Memory B cell (primary cell): Measurements from ENCODE around the gene CCDC43.
"Not testable (repeated sequence)": the region's sequence is repeated elsewhere in the genome, so short reads cannot be mapped to it uniquely, and the experiment has no call there.

ENCODE experiments used
- ATAC-seq: fragments of 150-1000 bp; cut with Tn5 transposase; 2 replicates; pipeline ENCODE4 v1.10.0; 2021; ENCODE audit warnings: low read depth, mild to moderate bottlenecking, moderate library complexity
- DNase-seq, 2 donors: peaks; one replicate each; pipeline ENCODE4 v3.0.0; 2022; ENCODE audit warnings: low spot score in 2 of 2
- H3K27ac Mint-ChIP-seq: one replicate; pipeline ENCODE4 v1.8.0; 2022; ENCODE audit warnings: mild to moderate bottlenecking, moderate library complexity, mixed read lengths
- H3K27me3 Mint-ChIP-seq: one replicate; pipeline ENCODE4 v1.8.0; 2022; ENCODE audit warnings: mixed read lengths
- H3K36me3 Mint-ChIP-seq: one replicate; pipeline ENCODE4 v1.8.0; 2022; ENCODE audit warnings: mild to moderate bottlenecking, mixed read lengths
- H3K4me1 Mint-ChIP-seq: one replicate; pipeline ENCODE4 v1.8.0; 2022; ENCODE audit warnings: mixed read lengths
- H3K4me3 Mint-ChIP-seq: one replicate; pipeline ENCODE4 v1.8.0; 2022; ENCODE audit warnings: mild to moderate bottlenecking, moderate library complexity, mixed read lengths
- H3K9me3 Mint-ChIP-seq: one replicate; pipeline ENCODE4 v1.8.0; 2022; ENCODE audit warnings: mixed read lengths

Gene CCDC43

GRCh38 chr17:44653384-44653783 lies 36.2 kb downstream of the CCDC43 start:
- no peak overlapping the region for H3K4me3 Mint-ChIP-seq

DNA sequence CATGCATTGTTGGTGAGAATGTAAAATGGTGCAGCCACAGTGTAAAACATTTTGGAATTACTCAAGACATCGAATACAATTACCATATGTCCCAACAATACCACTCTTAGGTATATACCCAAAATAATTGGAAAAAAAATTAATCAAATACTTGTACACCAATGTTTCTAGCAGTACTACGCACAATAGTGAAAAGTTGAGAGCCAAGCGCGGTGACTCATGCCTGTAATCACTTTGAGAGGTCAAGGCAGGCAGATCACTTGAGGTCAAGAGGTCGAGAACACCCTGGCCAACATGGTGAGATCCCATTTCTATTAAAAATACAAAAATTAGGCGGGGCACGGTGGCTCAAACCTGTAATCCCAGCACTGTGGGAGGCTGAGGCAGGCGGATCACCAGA lies 36.8 kb downstream of the CCDC43 start:
- ATAC-seq = no peak
- Mint-ChIP-seq H3K27ac (no peak overlapping the region), H3K36me3 (no peaks in the 10 kb centered on the region), H3K9me3 (no peaks in the 10 kb centered on the region), H3K27me3 (peaks cover 19% of the 10 kb centered on the region), H3K4me1 (peaks cover 6% of the 10 kb centered on the region), H3K4me3 (no peak overlapping the region)
- no peak for DNase-seq

More at GRCh38 chr17:44653384-44653783, 36.2 kb downstream of the CCDC43 start:
- Mint-ChIP-seq H3K36me3 (no peaks in the 10 kb centered on the region), H3K9me3 (no peaks in the 10 kb centered on the region), H3K4me1 (peaks cover 3% of the 10 kb centered on the region), H3K27me3 (peaks cover 19% of the 10 kb centered on the region), H3K27ac (no peak overlapping the region)
- DNase-seq (no peak), ATAC-seq (no peak)

DNA sequence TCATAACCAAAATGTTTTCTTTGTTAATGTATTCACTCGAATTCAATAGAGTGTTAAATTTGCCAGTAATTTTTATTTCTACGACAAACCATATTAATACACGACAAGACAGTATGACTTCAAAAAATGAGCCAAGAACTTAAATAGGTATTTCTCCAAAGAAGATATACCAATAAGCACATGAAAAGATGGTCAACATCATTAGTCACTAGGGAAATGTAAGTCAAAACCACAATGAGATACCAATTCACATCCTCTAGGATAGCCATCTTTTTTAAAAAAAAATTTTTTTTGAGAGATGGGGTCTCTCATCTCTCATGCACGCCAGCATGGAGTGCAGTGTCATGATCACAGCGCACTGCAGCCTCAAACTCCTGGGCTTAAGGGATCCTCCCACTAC lies 38.3 kb downstream of the CCDC43 start:
- ATAC-seq (no peak), DNase-seq (no peak)
- peaks cover 14% of the 10 kb centered on the region for H3K27me3 Mint-ChIP-seq
- no peak overlapping the region for H3K27ac Mint-ChIP-seq
- H3K4me1 Mint-ChIP-seq = peaks cover 4% of the 10 kb centered on the region
- H3K36me3 Mint-ChIP-seq = no peaks in the 10 kb centered on the region
- H3K9me3 Mint-ChIP-seq = no peaks in the 10 kb centered on the region
- no peak overlapping the region for H3K4me3 Mint-ChIP-seq

GRCh38 chr17:44648963-44649362 lies 40.6 kb downstream of the CCDC43 start:
- ATAC-seq (no peak), DNase-seq (no peak)
- H3K4me1 Mint-ChIP-seq = peaks cover 4% of the 10 kb centered on the region
- H3K4me3 Mint-ChIP-seq = no peak overlapping the region
- H3K9me3 Mint-ChIP-seq = no peaks in the 10 kb centered on the region
- H3K36me3 Mint-ChIP-seq = no peaks in the 10 kb centered on the region
- H3K27me3 Mint-ChIP-seq = peaks cover 9% of the 10 kb centered on the region
- no peak overlapping the region for H3K27ac Mint-ChIP-seq

DNA sequence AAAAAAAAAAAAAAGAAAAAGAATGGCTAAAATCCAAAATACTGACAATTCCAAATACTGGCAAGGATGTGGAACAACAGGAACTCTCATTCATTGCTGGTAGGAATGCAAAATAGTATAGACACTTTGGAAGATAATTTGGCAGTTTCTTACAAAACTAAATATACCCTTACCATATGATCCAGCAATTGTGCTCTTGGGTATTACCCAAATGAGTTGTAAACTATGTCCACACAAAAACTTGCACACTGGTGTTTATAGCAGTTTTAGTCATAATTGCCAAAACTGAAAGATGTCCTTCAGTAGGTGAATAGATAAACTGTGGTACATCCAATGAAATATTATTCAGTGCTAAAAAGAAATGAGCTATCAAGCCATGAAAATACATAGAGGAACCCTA lies 41.8 kb downstream of the CCDC43 start:
- peaks cover 11% of the 10 kb centered on the region for H3K27me3 Mint-ChIP-seq
- H3K9me3 Mint-ChIP-seq = no peaks in the 10 kb centered on the region
- H3K36me3 Mint-ChIP-seq = no peaks in the 10 kb centered on the region
- H3K4me3 Mint-ChIP-seq = no peak overlapping the region
- ATAC-seq = no peak
- no peak overlapping the region for H3K27ac Mint-ChIP-seq
- H3K4me1 Mint-ChIP-seq = peaks cover 4% of the 10 kb centered on the region
- DNase-seq = no peak

DNA sequence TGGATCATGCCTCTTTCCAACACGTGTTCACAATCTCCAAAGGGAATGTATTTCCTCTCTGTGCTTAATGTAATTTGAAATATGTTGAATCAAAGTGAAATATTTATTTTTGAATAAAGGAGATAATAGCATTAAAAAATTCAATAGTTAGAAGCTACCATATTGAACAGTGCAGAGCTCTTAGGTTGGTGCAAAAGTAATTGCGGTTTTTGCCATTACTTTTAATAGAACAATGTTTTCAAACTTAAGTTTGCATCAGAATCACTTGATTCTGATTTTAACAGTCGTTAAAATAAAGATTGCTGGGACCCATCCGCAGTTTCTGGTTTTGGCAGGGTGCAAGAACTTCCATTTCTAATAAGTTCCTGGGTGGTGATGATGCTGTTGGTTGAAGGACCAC lies 43.3 kb downstream of the CCDC43 start:
- no peaks in the 10 kb centered on the region for H3K36me3 Mint-ChIP-seq
- H3K4me3 Mint-ChIP-seq = no peak overlapping the region
- H3K27me3 Mint-ChIP-seq = peaks cover 12% of the 10 kb centered on the region
- H3K27ac Mint-ChIP-seq = no peak overlapping the region
- no peak for ATAC-seq
- no peaks in the 10 kb centered on the region for H3K9me3 Mint-ChIP-seq
- peaks cover 4% of the 10 kb centered on the region for H3K4me1 Mint-ChIP-seq
- no peak for DNase-seq

DNA sequence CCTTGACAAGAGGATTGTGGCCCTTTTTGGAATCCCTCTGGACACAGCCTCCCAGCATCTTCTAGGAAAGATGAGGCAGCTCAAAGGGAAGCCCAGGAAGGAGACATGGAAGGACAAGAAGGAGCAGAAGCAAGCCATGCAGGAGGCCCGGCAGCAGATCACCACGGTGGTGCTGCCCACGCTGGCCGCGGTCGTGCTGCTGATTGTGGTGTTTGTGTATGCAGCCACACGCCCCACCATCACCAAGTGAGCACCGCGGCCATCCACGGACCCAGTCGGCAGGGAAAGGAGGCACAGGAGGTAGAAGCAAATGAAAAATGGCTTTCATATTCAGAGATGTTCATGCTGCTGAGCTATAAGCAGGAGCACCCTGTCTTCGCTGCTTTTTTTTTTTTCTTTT lies 44.2 kb downstream of the CCDC43 start:
- no peaks in the 10 kb centered on the region for H3K9me3 Mint-ChIP-seq
- H3K4me1 Mint-ChIP-seq = peaks cover 4% of the 10 kb centered on the region
- H3K27ac Mint-ChIP-seq = no peak overlapping the region
- H3K4me3 Mint-ChIP-seq = no peak overlapping the region
- ATAC-seq = no peak
- no peak for DNase-seq
- H3K36me3 Mint-ChIP-seq = no peaks in the 10 kb centered on the region
- peaks cover 13% of the 10 kb centered on the region for H3K27me3 Mint-ChIP-seq

DNA sequence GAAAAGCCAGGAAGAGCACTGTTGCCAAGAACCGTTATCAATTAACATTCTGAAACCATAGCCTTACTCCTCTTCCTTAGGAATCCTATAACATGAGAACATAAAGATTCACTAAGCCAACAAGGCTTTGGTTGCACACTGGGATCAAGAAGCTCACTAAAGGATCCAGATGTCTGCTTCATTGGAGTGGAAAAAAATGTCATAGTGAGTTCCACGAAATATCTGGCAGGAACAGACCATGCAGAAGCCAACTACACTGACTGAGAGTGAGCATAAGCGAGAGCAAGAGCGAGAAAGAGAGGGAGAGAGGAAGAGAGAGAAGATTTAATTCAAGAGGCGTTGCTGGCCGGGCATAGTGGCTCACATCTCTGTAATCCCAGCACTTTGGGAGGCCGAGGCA lies 46.7 kb downstream of the CCDC43 start:
- Mint-ChIP-seq H3K27ac (no peak overlapping the region), H3K27me3 (peaks cover 13% of the 10 kb centered on the region), H3K36me3 (no peaks in the 10 kb centered on the region), H3K4me1 (no peaks in the 10 kb centered on the region), H3K9me3 (no peaks in the 10 kb centered on the region), H3K4me3 (no peak overlapping the region)
- no peak for ATAC-seq
- DNase-seq = no peak

GRCh38 chr17:44637066-44637465 lies 52.5 kb downstream of the CCDC43 start:
- Mint-ChIP-seq H3K27me3 (peaks cover 3% of the 10 kb centered on the region), H3K4me3 (no peak overlapping the region), H3K36me3 (no peaks in the 10 kb centered on the region), H3K9me3 (no peaks in the 10 kb centered on the region), H3K27ac (no peak overlapping the region), H3K4me1 (no peaks in the 10 kb centered on the region)
- no peak for ATAC-seq
- DNase-seq = no peak

- Mint-ChIP-seq H3K4me3 (no peak overlapping the region), H3K27me3 (peaks cover 3% of the 10 kb centered on the region), H3K36me3 (no peaks in the 10 kb centered on the region), H3K4me1 (no peaks in the 10 kb centered on the region), H3K27ac (no peak overlapping the region), H3K9me3 (no peaks in the 10 kb centered on the region)
- ATAC-seq (peak; percentile 59), DNase-seq (peak in 1 of 2 donors; percentile 11)
These were observed 53.0 kb downstream of the CCDC43 start for GRCh38 chr17:44636562-44636961.

GRCh38 chr17:44634401-44634800 lies 55.2 kb downstream of the CCDC43 start:
- not testable (repeated sequence) for H3K9me3 Mint-ChIP-seq, H3K4me3 Mint-ChIP-seq, DNase-seq, H3K4me1 Mint-ChIP-seq, H3K27ac Mint-ChIP-seq, H3K27me3 Mint-ChIP-seq, ATAC-seq, H3K36me3 Mint-ChIP-seq

- no peaks in the 10 kb centered on the region for H3K4me1 Mint-ChIP-seq
- ATAC-seq (no peak), DNase-seq (no peak)
- no peak overlapping the region for H3K4me3 Mint-ChIP-seq
- H3K27ac Mint-ChIP-seq = no peak overlapping the region
- peaks cover 1% of the 10 kb centered on the region for H3K27me3 Mint-ChIP-seq
- H3K36me3 Mint-ChIP-seq = no peaks in the 10 kb centered on the region
- H3K9me3 Mint-ChIP-seq = no peaks in the 10 kb centered on the region
These were observed 55.6 kb downstream of the CCDC43 start for GRCh38 chr17:44633998-44634397.

- Mint-ChIP-seq H3K36me3 (no peaks in the 10 kb centered on the region), H3K9me3 (no peaks in the 10 kb centered on the region), H3K27me3 (peaks cover 1% of the 10 kb centered on the region), H3K4me1 (peaks cover 13% of the 10 kb centered on the region), H3K4me3 (no peak overlapping the region), H3K27ac (no peak overlapping the region)
- ATAC-seq = no peak
- DNase-seq = no peak
These were observed 58.9 kb downstream of the CCDC43 start for GRCh38 chr17:44630703-44631102.

DNA sequence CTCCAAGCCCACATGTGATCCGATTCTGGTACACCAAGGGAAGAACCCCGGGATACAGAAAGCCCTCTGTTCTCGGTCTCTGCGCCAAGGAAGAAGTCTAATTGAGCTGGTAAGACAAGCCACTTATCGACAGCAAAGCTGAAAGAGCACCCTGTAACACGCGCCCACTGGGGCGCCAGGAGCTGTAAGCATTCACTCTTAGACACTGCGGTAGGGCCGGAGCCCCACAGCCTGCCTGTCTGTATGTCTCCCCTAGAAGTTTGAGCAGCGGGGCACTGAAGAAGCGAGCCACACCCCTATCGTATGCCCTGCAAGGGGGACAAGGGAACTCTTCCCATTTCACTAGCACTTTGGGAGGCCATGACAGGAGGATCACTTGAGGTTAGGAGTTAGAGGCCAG lies 60.3 kb downstream of the CCDC43 start:
- DNase-seq = no peak
- H3K4me1 Mint-ChIP-seq = peaks cover 13% of the 10 kb centered on the region
- no peaks in the 10 kb centered on the region for H3K36me3 Mint-ChIP-seq
- H3K27me3 Mint-ChIP-seq = no peaks in the 10 kb centered on the region
- H3K9me3 Mint-ChIP-seq = no peaks in the 10 kb centered on the region
- no peak for ATAC-seq
- no peak overlapping the region for H3K27ac Mint-ChIP-seq
- H3K4me3 Mint-ChIP-seq = no peak overlapping the region

- Mint-ChIP-seq H3K27ac (peak overlapping the region; percentile 93), H3K4me1 (peaks cover 13% of the 10 kb centered on the region), H3K36me3 (no peaks in the 10 kb centered on the region), H3K9me3 (no peaks in the 10 kb centered on the region), H3K27me3 (peaks cover under 1% of the 10 kb centered on the region), H3K4me3 (peak overlapping the region; percentile 82)
- DNase-seq (peak; percentile 37 to 38), ATAC-seq (peak; percentile 90)
These were observed 61.1 kb downstream of the CCDC43 start for GRCh38 chr17:44628243-44629188.
